Nephron progenitor cell (in vitro differentiated cells): Measurements from ENCODE around the gene AIF1.

Source experiments
- DNase-seq: peaks from one replicate; pipeline ENCODE4 v3.0.0; 2021
- H3K27ac Mint-ChIP-seq: 2 replicates; pipeline ENCODE4 v1.8.0; 2021; ENCODE audit warnings: mild to moderate bottlenecking, moderate library complexity, mixed read lengths
- H3K27me3 Mint-ChIP-seq: 2 replicates; pipeline ENCODE4 v1.8.0; 2021; ENCODE audit warnings: mild to moderate bottlenecking, low read depth, mixed read lengths; ENCODE audit not compliant: poor library complexity
- H3K36me3 Mint-ChIP-seq: 2 replicates; pipeline ENCODE4 v1.8.0; 2021; ENCODE audit warnings: low read depth, mixed read lengths
- H3K4me1 Mint-ChIP-seq: 2 replicates; pipeline ENCODE4 v1.8.0; 2021; ENCODE audit warnings: mixed read lengths
- H3K4me3 Mint-ChIP-seq: 2 replicates; pipeline ENCODE4 v1.8.0; 2021; ENCODE audit warnings: mild to moderate bottlenecking, moderate library complexity, mixed read lengths
- H3K9me3 Mint-ChIP-seq: 2 replicates; pipeline ENCODE4 v1.8.0; 2021; ENCODE audit warnings: mild to moderate bottlenecking, moderate library complexity, mixed read lengths
- TF ChIP-seq, protein P1 (sequence below): fragments of 200-600 bp; sonication (generic); IDR thresholded peaks from 2 replicates; pipeline ENCODE4 v1.5.0; 2021; ENCODE audit warnings: antibody characterized with exemption

Gene AIF1

DNA sequence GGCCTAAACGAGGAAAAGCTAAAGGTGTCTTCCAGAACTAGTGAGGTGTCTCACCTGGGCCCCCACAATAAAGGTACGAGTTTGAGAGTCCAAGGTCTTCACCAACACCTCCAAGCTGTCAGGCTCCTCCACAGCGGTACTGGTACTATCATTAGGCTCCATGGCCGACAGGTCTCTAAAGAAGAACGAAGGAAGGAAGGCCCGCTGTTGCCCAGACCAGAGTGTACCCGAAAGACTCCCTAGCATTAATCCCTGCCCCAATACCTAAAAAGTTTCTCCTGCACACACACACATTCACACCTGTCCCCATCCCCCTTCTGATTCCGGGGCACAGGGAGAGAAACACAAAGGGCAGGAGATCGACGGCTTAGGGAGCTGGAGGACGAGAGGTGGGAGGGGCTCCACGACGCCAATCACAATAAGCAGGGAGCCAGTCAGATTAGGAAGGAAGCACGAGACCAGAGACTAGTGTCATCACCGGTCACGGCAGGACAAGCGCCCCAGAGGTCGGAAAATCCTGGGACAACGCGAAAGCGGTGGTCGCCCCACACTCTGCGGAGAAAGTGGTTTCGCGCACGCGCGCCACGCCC lies 36.7 kb downstream of the AIF1 start:
- Mint-ChIP-seq H3K4me3 (peak overlapping the region; percentile 99), H3K9me3 (no peaks in the 10 kb centered on the region), H3K27ac (peak overlapping the region; percentile 100), H3K4me1 (peaks cover 58% of the 10 kb centered on the region), H3K36me3 (peaks cover 56% of the 10 kb centered on the region), H3K27me3 (peaks cover 4% of the 10 kb centered on the region)
- TF ChIP-seq, protein P1, sequence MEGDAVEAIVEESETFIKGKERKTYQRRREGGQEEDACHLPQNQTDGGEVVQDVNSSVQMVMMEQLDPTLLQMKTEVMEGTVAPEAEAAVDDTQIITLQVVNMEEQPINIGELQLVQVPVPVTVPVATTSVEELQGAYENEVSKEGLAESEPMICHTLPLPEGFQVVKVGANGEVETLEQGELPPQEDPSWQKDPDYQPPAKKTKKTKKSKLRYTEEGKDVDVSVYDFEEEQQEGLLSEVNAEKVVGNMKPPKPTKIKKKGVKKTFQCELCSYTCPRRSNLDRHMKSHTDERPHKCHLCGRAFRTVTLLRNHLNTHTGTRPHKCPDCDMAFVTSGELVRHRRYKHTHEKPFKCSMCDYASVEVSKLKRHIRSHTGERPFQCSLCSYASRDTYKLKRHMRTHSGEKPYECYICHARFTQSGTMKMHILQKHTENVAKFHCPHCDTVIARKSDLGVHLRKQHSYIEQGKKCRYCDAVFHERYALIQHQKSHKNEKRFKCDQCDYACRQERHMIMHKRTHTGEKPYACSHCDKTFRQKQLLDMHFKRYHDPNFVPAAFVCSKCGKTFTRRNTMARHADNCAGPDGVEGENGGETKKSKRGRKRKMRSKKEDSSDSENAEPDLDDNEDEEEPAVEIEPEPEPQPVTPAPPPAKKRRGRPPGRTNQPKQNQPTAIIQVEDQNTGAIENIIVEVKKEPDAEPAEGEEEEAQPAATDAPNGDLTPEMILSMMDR, result no peak
- DNase-seq, result no peak

- TF ChIP-seq, protein P1, result no peak
- H3K9me3 Mint-ChIP-seq, result no peaks in the 10 kb centered on the region
- peak overlapping the region; percentile 99 for H3K4me3 Mint-ChIP-seq
- peak overlapping the region; percentile 100 for H3K27ac Mint-ChIP-seq
- peaks cover 4% of the 10 kb centered on the region for H3K27me3 Mint-ChIP-seq
- H3K36me3 Mint-ChIP-seq, result peaks cover 55% of the 10 kb centered on the region
- peaks cover 69% of the 10 kb centered on the region for H3K4me1 Mint-ChIP-seq
- peak; percentile 80 for DNase-seq
These were observed 38.1 kb downstream of the AIF1 start for GRCh38 chr6:31652925-31653724.

- TF ChIP-seq, protein P1, result no peak
- no peak for DNase-seq
- no peaks in the 10 kb centered on the region for H3K9me3 Mint-ChIP-seq
- H3K36me3 Mint-ChIP-seq, result peaks cover 39% of the 10 kb centered on the region
- H3K27ac Mint-ChIP-seq, result no peak overlapping the region
- H3K4me1 Mint-ChIP-seq, result peaks cover 75% of the 10 kb centered on the region
- H3K4me3 Mint-ChIP-seq, result peak overlapping the region; percentile 23
- H3K27me3 Mint-ChIP-seq, result peaks cover 4% of the 10 kb centered on the region
These were observed 39.7 kb downstream of the AIF1 start for GRCh38 chr6:31654574-31655348.

DNA sequence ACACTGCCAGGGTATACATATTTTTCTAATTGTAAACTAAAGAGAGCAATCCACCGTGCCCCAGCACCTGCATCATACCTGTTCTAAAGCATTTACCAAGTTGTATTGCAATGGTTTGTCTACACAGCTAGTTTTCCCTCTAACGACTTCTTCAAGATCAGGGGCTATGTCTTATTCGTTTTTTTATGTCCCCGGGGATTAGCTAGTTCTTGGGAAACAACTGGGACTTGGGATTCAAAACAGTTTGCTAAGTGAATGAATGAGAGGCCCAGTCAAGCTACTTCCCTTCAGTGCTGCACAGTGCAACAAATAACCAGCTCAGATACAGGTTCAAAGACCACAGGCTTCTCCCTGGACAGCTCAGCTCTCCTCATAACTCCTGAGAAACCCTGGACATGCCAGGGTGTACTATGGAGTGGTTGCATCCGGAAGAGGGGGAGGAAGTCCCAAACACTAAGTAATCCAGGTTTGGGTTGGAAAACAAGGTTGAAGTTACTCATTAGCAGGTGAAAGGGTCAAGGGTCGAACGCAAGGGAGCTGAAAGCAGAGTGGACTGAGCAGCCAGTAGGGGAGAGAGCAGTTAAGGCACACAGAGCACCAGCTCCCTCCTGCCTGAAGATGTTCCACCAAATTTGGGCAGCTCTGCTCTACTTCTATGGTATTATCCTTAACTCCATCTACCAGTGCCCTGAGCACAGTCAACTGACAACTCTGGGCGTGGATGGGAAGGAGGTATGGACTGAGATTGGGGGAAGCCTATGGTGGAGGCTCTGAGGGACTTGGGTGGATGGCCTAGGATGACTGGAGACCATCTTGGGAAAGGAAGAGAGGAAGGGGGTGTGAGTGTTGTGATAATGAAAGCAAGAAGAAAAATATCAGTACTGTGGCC lies 40.6 kb downstream of the AIF1 start, which contains the start of gene APOM:
Gene APOM, plus strand, starts transcription at position 546 of the 889 bp plus-strand sequence. Its CDS starts 73 bp downstream, at position 619.
- Mint-ChIP-seq H3K27me3 (peaks cover 4% of the 10 kb centered on the region), H3K4me1 (peaks cover 75% of the 10 kb centered on the region), H3K4me3 (no peak within 1 kb of the TSS), H3K27ac (peak within 1 kb of the TSS; percentile 83), H3K9me3 (no peaks in the 10 kb centered on the region), H3K36me3 (peaks cover 32% of the 10 kb centered on the region)
- TF ChIP-seq, protein P1, result no peak
- no peak for DNase-seq

- peak overlapping the region; percentile 86 for H3K4me3 Mint-ChIP-seq
- no peaks in the 10 kb centered on the region for H3K27me3 Mint-ChIP-seq
- H3K36me3 Mint-ChIP-seq, result peaks cover 32% of the 10 kb centered on the region
- no peak for DNase-seq
- TF ChIP-seq, protein P1, result no peak
- H3K27ac Mint-ChIP-seq, result peak overlapping the region; percentile 68
- peaks cover 79% of the 10 kb centered on the region for H3K4me1 Mint-ChIP-seq
- H3K9me3 Mint-ChIP-seq, result no peaks in the 10 kb centered on the region
These were observed 42.5 kb downstream of the AIF1 start for GRCh38 chr6:31657406-31658157.
